ENCODE results near the gene CDH10.

DNA sequence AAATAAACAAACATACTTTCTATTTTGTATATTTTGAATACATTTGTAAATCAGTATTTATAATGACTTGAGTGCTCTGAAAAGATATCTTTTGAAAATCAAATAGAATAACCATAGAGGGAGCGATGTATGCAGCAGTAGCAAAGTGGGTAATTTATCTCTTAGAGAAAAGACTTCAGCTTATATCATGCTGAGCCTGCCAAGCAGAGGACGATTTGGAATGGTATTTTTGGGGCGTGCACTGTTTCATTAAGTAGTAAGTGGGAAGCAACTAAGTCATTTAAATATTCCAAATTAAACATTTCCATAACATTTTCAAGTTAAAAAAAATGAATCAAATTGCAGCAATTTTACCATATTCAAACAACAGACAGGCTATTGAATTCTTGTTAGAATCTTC lies 147.6 kb downstream of the CDH10 start:
- TF ChIP-seq, protein P1, sequence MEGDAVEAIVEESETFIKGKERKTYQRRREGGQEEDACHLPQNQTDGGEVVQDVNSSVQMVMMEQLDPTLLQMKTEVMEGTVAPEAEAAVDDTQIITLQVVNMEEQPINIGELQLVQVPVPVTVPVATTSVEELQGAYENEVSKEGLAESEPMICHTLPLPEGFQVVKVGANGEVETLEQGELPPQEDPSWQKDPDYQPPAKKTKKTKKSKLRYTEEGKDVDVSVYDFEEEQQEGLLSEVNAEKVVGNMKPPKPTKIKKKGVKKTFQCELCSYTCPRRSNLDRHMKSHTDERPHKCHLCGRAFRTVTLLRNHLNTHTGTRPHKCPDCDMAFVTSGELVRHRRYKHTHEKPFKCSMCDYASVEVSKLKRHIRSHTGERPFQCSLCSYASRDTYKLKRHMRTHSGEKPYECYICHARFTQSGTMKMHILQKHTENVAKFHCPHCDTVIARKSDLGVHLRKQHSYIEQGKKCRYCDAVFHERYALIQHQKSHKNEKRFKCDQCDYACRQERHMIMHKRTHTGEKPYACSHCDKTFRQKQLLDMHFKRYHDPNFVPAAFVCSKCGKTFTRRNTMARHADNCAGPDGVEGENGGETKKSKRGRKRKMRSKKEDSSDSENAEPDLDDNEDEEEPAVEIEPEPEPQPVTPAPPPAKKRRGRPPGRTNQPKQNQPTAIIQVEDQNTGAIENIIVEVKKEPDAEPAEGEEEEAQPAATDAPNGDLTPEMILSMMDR (IDR thresholded peaks at IDR 0.05; ENCODE audit: low read depth, low read length): no peak
- no peak for TF ChIP-seq EZH2phosphoT487 (IDR thresholded peaks at IDR 0.05; ENCODE audit: low read depth)

Measured in OCI-LY3 (cell line).